ENCODE measurements around the gene RWDD3. TPM values are rescaled to one million over a fixed set of nuclear protein-coding genes. Genes with fewer than 3 reads are reported as not detected.

Gene RWDD3
- total and polyA plus RNA-seq, 10 of the 15 experiments (the other 5 are each of a cell fraction or from before 2014, with no cell fraction given) = 9.8 to 42.9 (median 21.4) TPM

GRCh38 chr1:95263450-95263849 lies 29.4 kb downstream of the RWDD3 start:
- Histone ChIP-seq H3K4me3 (no peak overlapping the region), H3K9ac (ENCODE audit: control insufficient read depth, insufficient read depth, low read length) (no peak overlapping the region)

GRCh38 chr1:95265106-95265505 lies 31.1 kb downstream of the RWDD3 start:
- ChIA-PET CTCF (no interaction called here), POLR2A (no interaction called here), SMC1A (ENCODE audit: uncharacterized antibody, unreplicated experiment) (no interaction called here), RAD21 (ENCODE audit: unreplicated experiment) (interaction anchor here (0.6 kb wide), 1 partner anchor 469 kb away, joined by 3 read pairs; no protein-coding TSS in a partner anchor)
- ATAC-seq (no peak), DNase-seq (ENCODE audit: low read depth, low spot score) (no peak), FAIRE-seq (no peak)
- H2AFZ ChIP-seq (ENCODE audit: control insufficient read depth, low read depth, low read length) = no peak overlapping the region
- no TSS peak for BruUV-seq (replicated peaks)
- H3K27ac ChIP-seq (ENCODE audit: control insufficient read depth, insufficient read depth) = no peak overlapping the region
- H3K9ac ChIP-seq (ENCODE audit: control insufficient read depth, insufficient read depth, low read length) = no peak overlapping the region
- no peaks in the 10 kb centered on the region for H3K36me3 ChIP-seq (ENCODE audit: control insufficient read depth in 2 of 2, insufficient read depth in 2 of 2, low read length in 1 of 2)
- H3K27me3 ChIP-seq (replicated peaks in 1 of 2; ENCODE audit: control insufficient read depth in 2 of 2, insufficient read depth in 2 of 2, low read length in 1 of 2) = no peaks in the 10 kb centered on the region
- no peak overlapping the region for H3K4me2 ChIP-seq (ENCODE audit: control insufficient read depth, insufficient read depth)
- in situ Hi-C loops (cut with MboI) (no loop called here), intact Hi-C loops (cut with micrococcal nuclease; ENCODE audit: unreplicated experiment) (no loop called here)
- H4K20me1 ChIP-seq (ENCODE audit: control insufficient read depth, insufficient read depth) = no peaks in the 10 kb centered on the region
- no peaks in the 10 kb centered on the region for H3K79me2 ChIP-seq (ENCODE audit: control insufficient read depth, insufficient read depth, low read length)
- H3K4me3 ChIP-seq = no peak overlapping the region
- WGBS (ENCODE audit: insufficient coverage, insufficient replicate concordance, low lambda C conversion rate, missing lambda C conversion rate) = 42% methylated on average over 2 of the region's 2 CpGs
- H3K9me3 ChIP-seq (replicated peaks; ENCODE audit: control insufficient read depth, insufficient read depth, low read length) = no peaks in the 10 kb centered on the region
- no peaks in the 10 kb centered on the region for H3K4me1 ChIP-seq (ENCODE audit: control insufficient read depth, insufficient read depth, low read length)
- TF ChIP-seq USF2 (IDR thresholded peaks at IDR 0.05; ENCODE audit: borderline replicate concordance, low read depth, low read length) = no peak
- TF ChIP-seq SMARCA5 (IDR thresholded peaks at IDR 0.05) = no peak
- no peak for TF ChIP-seq TBL1XR1 (IDR thresholded peaks at IDR 0.05; ENCODE audit: low read depth, low read length)
- no peak for TF ChIP-seq EZH2 (IDR thresholded peaks at IDR 0.05; ENCODE audit: borderline replicate concordance, control insufficient read depth, low read depth, low read length)
- TF ChIP-seq NFYB (IDR thresholded peaks at IDR 0.05; ENCODE audit: insufficient read depth, low read depth, low read length) = no peak
- TF ChIP-seq, protein P1, sequence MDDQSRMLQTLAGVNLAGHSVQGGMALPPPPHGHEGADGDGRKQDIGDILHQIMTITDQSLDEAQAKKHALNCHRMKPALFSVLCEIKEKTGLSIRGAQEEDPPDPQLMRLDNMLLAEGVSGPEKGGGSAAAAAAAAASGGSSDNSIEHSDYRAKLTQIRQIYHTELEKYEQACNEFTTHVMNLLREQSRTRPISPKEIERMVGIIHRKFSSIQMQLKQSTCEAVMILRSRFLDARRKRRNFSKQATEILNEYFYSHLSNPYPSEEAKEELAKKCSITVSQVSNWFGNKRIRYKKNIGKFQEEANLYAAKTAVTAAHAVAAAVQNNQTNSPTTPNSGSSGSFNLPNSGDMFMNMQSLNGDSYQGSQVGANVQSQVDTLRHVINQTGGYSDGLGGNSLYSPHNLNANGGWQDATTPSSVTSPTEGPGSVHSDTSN (IDR thresholded peaks at IDR 0.05; ENCODE audit: insufficient replicate concordance, low read depth, low read length) = no peak
- no peak for TF ChIP-seq ZNF217 (IDR thresholded peaks at IDR 0.05)
- no peak for TF ChIP-seq TCF12 (IDR thresholded peaks at IDR 0.05; ENCODE audit: low read depth, low read length)

More at GRCh38 chr1:95263450-95263849, 29.4 kb downstream of the RWDD3 start:
- intact Hi-C loops (cut with micrococcal nuclease; ENCODE audit: unreplicated experiment) = no loop called here
- no peak for DNase-seq (ENCODE audit: low read depth, low spot score)
- no TSS peak for BruUV-seq (replicated peaks)
- no peak for FAIRE-seq
- no peak overlapping the region for H3K27ac ChIP-seq (ENCODE audit: control insufficient read depth, insufficient read depth)
- SMC1A ChIA-PET (ENCODE audit: uncharacterized antibody, unreplicated experiment) = no interaction called here
- CTCF ChIA-PET = interaction anchor here (0.7 kb wide), 1 partner anchor 57 kb away, joined by 3 read pairs; no protein-coding TSS in a partner anchor
- POLR2A ChIA-PET = no interaction called here
- no peaks in the 10 kb centered on the region for H3K27me3 ChIP-seq (replicated peaks in 1 of 2; ENCODE audit: control insufficient read depth in 2 of 2, insufficient read depth in 2 of 2, low read length in 1 of 2)
- H3K9me3 ChIP-seq (replicated peaks; ENCODE audit: control insufficient read depth, insufficient read depth, low read length) = no peaks in the 10 kb centered on the region
- in situ Hi-C loops (cut with MboI) = no loop called here
- 65% methylated on average over 5 of the region's 5 CpGs for WGBS (ENCODE audit: insufficient coverage, insufficient replicate concordance, low lambda C conversion rate, missing lambda C conversion rate)
- TF ChIP-seq ZNF217 (IDR thresholded peaks at IDR 0.05) (no peak), HDGF (IDR thresholded peaks at IDR 0.05) (no peak), RAD51 (IDR thresholded peaks at IDR 0.05) (no peak), CEBPB (IDR thresholded peaks at IDR 0.05; ENCODE audit: borderline replicate concordance in 1 of 2, low read depth in 2 of 2, low read length in 2 of 2) (no peak), ATF7 (IDR thresholded peaks at IDR 0.05; ENCODE audit: low read depth) (no peak)
- TF ChIP-seq, protein P1 (IDR thresholded peaks at IDR 0.05; ENCODE audit: insufficient replicate concordance, low read depth, low read length) = no peak
- no peaks in the 10 kb centered on the region for H4K20me1 ChIP-seq (ENCODE audit: control insufficient read depth, insufficient read depth)
- no peaks in the 10 kb centered on the region for H3K79me2 ChIP-seq (ENCODE audit: control insufficient read depth, insufficient read depth, low read length)
- no peaks in the 10 kb centered on the region for H3K36me3 ChIP-seq (ENCODE audit: control insufficient read depth in 2 of 2, insufficient read depth in 2 of 2, low read length in 1 of 2)
- no peak overlapping the region for H2AFZ ChIP-seq (ENCODE audit: control insufficient read depth, low read depth, low read length)
- no peak for ATAC-seq
- no peak overlapping the region for H3K4me2 ChIP-seq (ENCODE audit: control insufficient read depth, insufficient read depth)
- H3K4me1 ChIP-seq (ENCODE audit: control insufficient read depth, insufficient read depth, low read length) = no peaks in the 10 kb centered on the region
- RAD21 ChIA-PET (ENCODE audit: unreplicated experiment) = no interaction called here
